K562 (cell line): ENCODE measurements around the gene CNTN5. TPM values are rescaled to one million over a fixed set of nuclear protein-coding genes. Genes with fewer than 3 reads are reported as not detected.

ENCODE experiments used
- ATAC-seq: fragments of 200-7000 bp; cut with Tn5 transposase; 3 replicates; pipeline ENCODE4 v1.9.1; 2020; ENCODE audit warnings: moderate library complexity
- BruUV-seq: library from RNA; stranded (reverse); fragments of 400-500 nt; replicated peaks from 2 replicates; lab custom pipeline; 2021; lab: Mats Ljungman, UMichigan
- CTCF ChIA-PET: fragments of 300-600 bp; formaldehyde crosslinking; extraction: SDS; loops from one replicate; lab custom pipeline; 2021; ENCODE audit warnings: low intra/inter-chr PET ratio; lab: Yijun Ruan, JAX
- POLR2A ChIA-PET: fragments of 300-600, 350-650 bp; sonication (Branson Sonifier 250); formaldehyde crosslinking; extraction: SDS; loops from one replicate; lab custom pipeline; 2021; ENCODE audit warnings: antibody characterized with exemption, inconsistent platforms; lab: Yijun Ruan, JAX
- DNase-seq, 4 experiments: peaks; one replicate each; pipeline versions ENCODE4 v3.0.0 to v3.0.0-alpha.2; 2011 to 2018; ENCODE audit warnings: low spot score in 3 of 4, mixed read lengths in 3 of 4; ENCODE audit errors: extremely low read depth in 1 of 4
- FAIRE-seq: peaks from 2 replicates; lab custom pipeline; 2011; peaks lifted over from hg19 to GRCh38; lab: Jason Lieb, UNC
- H2AFZ ChIP-seq: 2 replicates; pipeline ENCODE4 v1.6.0; 2011; ENCODE audit warnings: low read depth, low read length, control low read depth, inconsistent platforms
- H3K27ac ChIP-seq: fragments of 200-600 bp; 3 replicates; pipeline ENCODE4 v1.8.0; 2011; ENCODE audit warnings: low read depth, mild to moderate bottlenecking, control low read depth, inconsistent platforms, low read length, moderate library complexity, mixed read lengths; ENCODE audit errors: extremely low read depth
- H3K27me3 ChIP-seq, 2 experiments: fragments of 300-600 bp in 1 of 2; 2 replicates in 1 of 2; 3 replicates in 1 of 2; pipeline versions ENCODE4 v1.6.0 to v1.8.0; 2011; ENCODE audit warnings: inconsistent platforms in 2 of 2, low read length in 2 of 2, mild to moderate bottlenecking in 1 of 2, mixed read lengths in 1 of 2, moderate library complexity in 1 of 2; ENCODE audit not compliant: control insufficient read depth in 2 of 2, insufficient read depth in 2 of 2
- H3K36me3 ChIP-seq: fragments of 300-600 bp; 3 replicates; pipeline ENCODE4 v1.8.0; 2011; ENCODE audit warnings: mild to moderate bottlenecking, low read length, inconsistent platforms; ENCODE audit not compliant: control insufficient read depth, insufficient read depth
- H3K4me1 ChIP-seq, 2 experiments: fragments of 200-600 bp in 1 of 2; replicated peaks in 1 of 2; 2 replicates in 1 of 2; 3 replicates in 1 of 2; pipeline versions ENCODE4 v1.5.1 to v1.8.0; 2011; ENCODE audit warnings: inconsistent platforms in 2 of 2, low read length in 2 of 2, mild to moderate bottlenecking in 1 of 2, mixed read lengths in 1 of 2, moderate library complexity in 1 of 2; ENCODE audit not compliant: control insufficient read depth in 2 of 2, insufficient read depth in 2 of 2
- H3K4me2 ChIP-seq: 2 replicates; pipeline ENCODE4 v1.6.1; 2011; ENCODE audit warnings: low read length, control low read depth, inconsistent platforms, mixed read lengths; ENCODE audit not compliant: insufficient read depth
- H3K4me3 ChIP-seq: fragments of 200-600 bp; sonication (generic), shearing (Covaris generic); 2 replicates; pipeline ENCODE4 v1.5.1; 2016; ENCODE audit warnings: control low read depth, inconsistent platforms
- H3K79me2 ChIP-seq: fragments of 200-600 bp; 3 replicates; pipeline ENCODE4 v1.8.0; 2011; ENCODE audit warnings: low read length, inconsistent platforms; ENCODE audit not compliant: control insufficient read depth, insufficient read depth
- H3K9ac ChIP-seq, 2 experiments: 2 replicates each; pipeline versions ENCODE4 v1.6.0 to v1.6.1; 2011; ENCODE audit warnings: low read depth in 2 of 2, low read length in 2 of 2, control low read depth in 1 of 2, inconsistent platforms in 1 of 2, mild to moderate bottlenecking in 1 of 2, mixed read lengths in 1 of 2; ENCODE audit not compliant: insufficient read depth in 1 of 2
- H3K9me1 ChIP-seq: one replicate; pipeline ENCODE4 v1.6.0; 2011; ENCODE audit warnings: inconsistent platforms, mild to moderate bottlenecking, low read length, moderate library complexity; ENCODE audit not compliant: control insufficient read depth, insufficient read depth
- H3K9me3 ChIP-seq: replicated peaks from 2 replicates; pipeline ENCODE4 v1.5.1; 2011; ENCODE audit warnings: low read depth, low read length, inconsistent platforms; ENCODE audit not compliant: control insufficient read depth, insufficient read depth
- H4K20me1 ChIP-seq: replicated peaks from 2 replicates; pipeline ENCODE4 v1.6.1; 2011; ENCODE audit warnings: low read length, inconsistent platforms, mixed read lengths; ENCODE audit not compliant: control insufficient read depth, insufficient read depth
- MAFK ChIP-seq: IDR thresholded peaks from 2 replicates; pipeline ENCODE4 v1.6.1; 2011; ENCODE audit warnings: low read length, improper control_type of control experiment
- MYBL2 ChIP-seq, 2 experiments: fragments of 450-650 bp in 1 of 2; sonication (generic) in 1 of 2; formaldehyde crosslinking in 1 of 2; IDR thresholded peaks; 2 replicates each; pipeline versions ENCODE4 v1.6.1 to v1.8.1; 2017 to 2022; ENCODE audit warnings: borderline replicate concordance in 1 of 2, inconsistent platforms in 1 of 2, low read depth in 1 of 2, mild to moderate bottlenecking in 1 of 2, missing genetic modification reagents in 1 of 2, moderate library complexity in 1 of 2
- NCOA4 ChIP-seq: fragments of 450-650 bp; IDR thresholded peaks from 2 replicates; pipeline ENCODE4 v1.6.1; 2018; ENCODE audit warnings: mild to moderate bottlenecking; ENCODE audit not compliant: partially characterized antibody
- NFIC ChIP-seq: fragments of 450-650 bp; IDR thresholded peaks from 2 replicates; pipeline ENCODE4 v1.6.1; 2017; ENCODE audit warnings: mild to moderate bottlenecking, inconsistent platforms
- NR2C1 ChIP-seq, 2 experiments: fragments of 450-650 bp; IDR thresholded peaks; 2 replicates each; pipeline ENCODE4 v1.6.1; 2017; ENCODE audit warnings: mild to moderate bottlenecking in 2 of 2, antibody characterized with exemption in 1 of 2, inconsistent platforms in 1 of 2, missing compliant biosample characterization in 1 of 2, missing genetic modification characterization in 1 of 2
- PML ChIP-seq: IDR thresholded peaks from 2 replicates; pipeline ENCODE4 v1.6.1; 2012; ENCODE audit warnings: low read length, inconsistent platforms
- POLR3A ChIP-seq: IDR thresholded peaks from 2 replicates; pipeline ENCODE4 v1.6.1; 2011; ENCODE audit warnings: borderline replicate concordance, mild to moderate bottlenecking, moderate library complexity; ENCODE audit not compliant: insufficient read length, insufficient read depth; ENCODE audit errors: extremely low read depth
- PTRF ChIP-seq: fragments of 450-650 bp; IDR thresholded peaks from 2 replicates; pipeline ENCODE4 v1.6.1; 2016; ENCODE audit warnings: mild to moderate bottlenecking, missing genetic modification characterization, missing compliant biosample characterization
- RBBP5 ChIP-seq: fragments of 200-600 bp; sonication (generic); IDR thresholded peaks from 2 replicates; pipeline ENCODE4 v1.6.1; 2012; ENCODE audit warnings: borderline replicate concordance, mild to moderate bottlenecking, low read length, control low read depth, inconsistent platforms; ENCODE audit not compliant: insufficient read depth, poor library complexity, severe bottlenecking
- RBM22 ChIP-seq: fragments of 200-400 bp; formaldehyde crosslinking; IDR thresholded peaks from 2 replicates; pipeline ENCODE4 v1.6.1; 2018; ENCODE audit warnings: low read length, low read depth; ENCODE audit not compliant: poor library complexity, severe bottlenecking
- ZC3H11A ChIP-seq: IDR thresholded peaks from 2 replicates; pipeline ENCODE4 v1.6.1; 2012; ENCODE audit warnings: low read depth, low read length, improper control_type of control experiment
- ZNF133 ChIP-seq: fragments of 250-450 bp; sonication (Bioruptor Pico); IDR thresholded peaks from 2 replicates; pipeline ENCODE4 v1.4.0; 2020; ENCODE audit warnings: mild to moderate bottlenecking
- ZNF24 ChIP-seq: fragments of 450-650 bp; IDR thresholded peaks from 2 replicates; pipeline ENCODE4 v1.6.1; 2016
- ZNF507 ChIP-seq: conservative IDR thresholded peaks from 2 replicates; pipeline ENCODE4 v1.6.1; 2017; ENCODE audit warnings: missing genetic modification characterization, missing compliant biosample characterization
- ZSCAN29 ChIP-seq: fragments of 450-650 bp; IDR thresholded peaks from 2 replicates; pipeline ENCODE4 v1.6.1; 2017
- WGBS: fragments of 100-300 bp; shearing (Covaris generic); methylation state at CpG from one replicate; pipeline ENCODE4 v1.1.6; 2016; ENCODE audit warnings: low coverage, mixed read lengths; ENCODE audit not compliant: insufficient coverage; ENCODE audit errors: missing lambda C conversion rate; 5-methylcytosine and 5-hydroxymethylcytosine counted together
- in situ Hi-C: fragments of 300-500 bp; cut with MboI; formaldehyde crosslinking; loops from 4 replicates; pipeline ENCODE4 v1.15.0; 2018; ENCODE audit warnings: inconsistent platforms, mixed read lengths
- intact Hi-C: fragments of 100-400 bp; cut with micrococcal nuclease; formaldehyde crosslinking; loops from 2 replicates; pipeline ENCODE4 v1.14.2; 2022
- polyA plus RNA-seq, 8 experiments: library from polyadenylated mRNA; depleted of rRNA in 4 of 8; stranded (reverse) in 5 of 8; unstranded in 3 of 8; fragments of >200 nt; fragmentation: Nextera tagmentation in 2 of 8; fragmentation: Illumina TruSeq in 1 of 8; extraction: Ambion mirVana in 2 of 8; extraction: Trizol in 1 of 8; gene quantifications; 2 replicates each; pipeline versions ENCODE4 v1.2.1 to v1.2.3, GENCODE V29; 2011 to 2014; ENCODE audit warnings: inconsistent platforms in 1 of 8, missing spikeins in 1 of 8
- total RNA-seq, 7 experiments: library from RNA; depleted of rRNA in 6 of 7; stranded (reverse); fragments of >200 nt in 6 of 7; fragmentation: Illumina TruSeq in 2 of 7; extraction: Trizol in 2 of 7; gene quantifications; 2 replicates each; pipeline versions ENCODE4 v1.2.1 to v1.2.3, GENCODE V29; 2011 to 2021; ENCODE audit warnings: low replicate concordance in 1 of 7
- TF ChIP-seq, protein P1 (sequence below), 2 experiments: IDR thresholded peaks; 2 replicates each; pipeline ENCODE4 v1.6.1; 2011; ENCODE audit warnings: borderline replicate concordance in 1 of 2, control low read depth in 1 of 2, low read depth in 1 of 2, low read length in 1 of 2, mild to moderate bottlenecking in 1 of 2, mixed read lengths in 1 of 2, moderate library complexity in 1 of 2; ENCODE audit not compliant: insufficient read depth in 1 of 2, insufficient read length in 1 of 2, poor library complexity in 1 of 2, severe bottlenecking in 1 of 2; ENCODE audit errors: extremely low read depth in 1 of 2

The CNTN5 gene
- total and polyA plus RNA-seq, 9 of the 15 experiments (the other 6 are each of a cell fraction or from before 2014, with no cell fraction given), result 0.03 TPM; not detected in 8

DNA sequence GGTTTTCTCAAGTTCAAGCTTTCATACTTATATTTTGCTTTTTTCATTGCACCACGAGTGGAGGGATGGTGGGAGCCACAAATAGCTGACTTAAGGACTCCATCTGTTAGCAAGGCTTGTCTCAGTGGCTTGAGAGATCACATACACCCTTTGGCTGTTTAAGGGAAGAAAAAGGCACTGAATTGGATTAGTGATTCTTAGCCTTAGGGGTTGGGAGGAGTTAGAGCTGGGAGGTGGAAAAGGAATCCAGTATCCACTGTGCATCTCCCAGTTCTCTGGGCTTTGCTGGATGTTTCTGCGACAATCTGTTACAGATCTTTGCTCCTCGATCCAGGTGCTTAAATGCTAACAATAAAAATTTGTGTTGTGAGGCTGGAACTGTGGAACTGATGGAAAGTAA, 593.6 kb downstream of the CNTN5 start:
- Histone ChIP-seq H4K20me1 (no peaks in the 10 kb centered on the region), H3K27me3 (no peaks in the 10 kb centered on the region), H3K4me2 (no peak overlapping the region), H3K4me3 (no peak overlapping the region), H3K36me3 (no peaks in the 10 kb centered on the region), H2AFZ (no peak overlapping the region), H3K9me1 (no peaks in the 10 kb centered on the region), H3K4me1 (no peaks in the 10 kb centered on the region), H3K79me2 (no peaks in the 10 kb centered on the region), H3K9me3 (no peaks in the 10 kb centered on the region), H3K27ac (no peak overlapping the region), H3K9ac (no peak overlapping the region)
- TF ChIP-seq MYBL2 (IDR thresholded peaks at IDR 0.05; ENCODE audit: low read depth) (no peak), MYBL2 (CRISPR knock-in tag; IDR thresholded peaks at IDR 0.05; ENCODE audit: borderline replicate concordance) (no peak), NR2C1 (IDR thresholded peaks at IDR 0.05) (no peak), NR2C1 (tag; IDR thresholded peaks at IDR 0.05) (no peak), ZNF24 (no peak), ZSCAN29 (no peak), PTRF (tag) (no peak), RBBP5 (no peak), PML (no peak), ZNF133 (CRISPR knock-in tag) (no peak), ZC3H11A (no peak), NCOA4 (no peak), POLR3A (no peak), NFIC (no peak), ZNF507 (tag) (no peak), MAFK (no peak), RBM22 (no peak)
- TF ChIP-seq, protein P1, sequence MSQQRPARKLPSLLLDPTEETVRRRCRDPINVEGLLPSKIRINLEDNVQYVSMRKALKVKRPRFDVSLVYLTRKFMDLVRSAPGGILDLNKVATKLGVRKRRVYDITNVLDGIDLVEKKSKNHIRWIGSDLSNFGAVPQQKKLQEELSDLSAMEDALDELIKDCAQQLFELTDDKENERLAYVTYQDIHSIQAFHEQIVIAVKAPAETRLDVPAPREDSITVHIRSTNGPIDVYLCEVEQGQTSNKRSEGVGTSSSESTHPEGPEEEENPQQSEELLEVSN (IDR thresholded peaks at IDR 0.05; ENCODE audit: borderline replicate concordance in 1 of 2, extremely low read depth in 1 of 2, insufficient read depth in 1 of 2, insufficient read length in 1 of 2, low read depth in 1 of 2, low read length in 1 of 2, poor library complexity in 1 of 2, severe bottlenecking in 1 of 2), result no peak
- ChIA-PET CTCF (no interaction called here), POLR2A (no interaction called here)
- intact Hi-C loops, result no loop called here
- FAIRE-seq, result no peak
- BruUV-seq, result no TSS peak
- ATAC-seq, result no peak
- 0% methylated on average over 3 of the region's 3 CpGs for WGBS
- no peak for DNase-seq
- in situ Hi-C loops, result no loop called here
